SK-N-SH treated with all-trans-retinoic acid at 6 μM for 48 hours (cell line): ENCODE measurements around the gene SOHLH1.

Experiments used
- ATAC-seq: fragments of 200-7000 bp; cut with Tn5 transposase; 3 replicates; pipeline ENCODE4 v1.9.1; 2020; ENCODE audit warnings: mild to moderate bottlenecking, moderate library complexity
- ARNTL ChIP-seq: fragments of 450-650 bp; formaldehyde crosslinking; IDR thresholded peaks from 2 replicates; pipeline ENCODE4 v1.5.0; 2020; ENCODE audit warnings: low read depth, mild to moderate bottlenecking, moderate library complexity, borderline replicate concordance
- BACH2 ChIP-seq: fragments of 250-450 bp; sonication (Bioruptor Pico); IDR thresholded peaks from 2 replicates; pipeline ENCODE4 v1.9.0; 2021; ENCODE audit warnings: mild to moderate bottlenecking, borderline replicate concordance
- CSDC2 ChIP-seq: fragments of 250-450 bp; sonication (Bioruptor Pico); IDR thresholded peaks from 2 replicates; pipeline ENCODE4 v1.5.0; 2020; ENCODE audit warnings: mild to moderate bottlenecking, moderate library complexity
- ESRRG ChIP-seq: fragments of 250-450 bp; sonication (Bioruptor Pico); IDR thresholded peaks from 2 replicates; pipeline ENCODE4 v1.6.1; 2021; ENCODE audit warnings: mild to moderate bottlenecking
- GLIS3 ChIP-seq: fragments of 250-450 bp; sonication (Bioruptor Pico); IDR thresholded peaks from 2 replicates; pipeline ENCODE4 v1.5.0; 2020; ENCODE audit warnings: mild to moderate bottlenecking, moderate library complexity
- ISL1 ChIP-seq: fragments of 250-450 bp; sonication (Bioruptor Pico); IDR thresholded peaks from 2 replicates; pipeline ENCODE4 v2.1.2; 2022; ENCODE audit warnings: mild to moderate bottlenecking, moderate library complexity
- OSR1 ChIP-seq: fragments of 250-450 bp; sonication (Bioruptor Pico); IDR thresholded peaks from 2 replicates; pipeline ENCODE4 v1.8.0; 2022; ENCODE audit warnings: moderate library complexity, mild to moderate bottlenecking, inconsistent platforms
- PATZ1 ChIP-seq: fragments of 250-450 bp; sonication (Bioruptor Pico); IDR thresholded peaks from 2 replicates; pipeline ENCODE4 v1.8.0; 2020; ENCODE audit warnings: mild to moderate bottlenecking, moderate library complexity, borderline replicate concordance
- POU6F1 ChIP-seq: fragments of 250-450 bp; sonication (Bioruptor Pico); IDR thresholded peaks from 2 replicates; pipeline ENCODE4 v1.8.0; 2021; ENCODE audit warnings: low read depth, mild to moderate bottlenecking, moderate library complexity, borderline replicate concordance
- PPARA ChIP-seq: fragments of 250-450 bp; sonication (Bioruptor Pico); IDR thresholded peaks from 2 replicates; pipeline ENCODE4 v1.5.0; 2020; ENCODE audit warnings: mild to moderate bottlenecking, borderline replicate concordance
- RARB ChIP-seq: fragments of 250-450 bp; sonication (Bioruptor Pico); IDR thresholded peaks from 2 replicates; pipeline ENCODE4 v1.8.0; 2021; ENCODE audit warnings: mild to moderate bottlenecking, moderate library complexity
- TCF4 ChIP-seq: fragments of 250-450 bp; sonication (Bioruptor Pico); IDR thresholded peaks from 2 replicates; pipeline ENCODE4 v1.8.0; 2021; ENCODE audit warnings: mild to moderate bottlenecking, moderate library complexity, borderline replicate concordance
- TOX ChIP-seq: fragments of 250-450 bp; sonication (Bioruptor Pico); IDR thresholded peaks from 2 replicates; pipeline ENCODE4 v1.8.0; 2021; ENCODE audit warnings: mild to moderate bottlenecking, moderate library complexity, borderline replicate concordance
- ZC3H10 ChIP-seq: fragments of 250-450 bp; sonication (Bioruptor Pico); IDR thresholded peaks from 2 replicates; pipeline ENCODE4 v1.5.1; 2021; ENCODE audit warnings: mild to moderate bottlenecking, moderate library complexity
- ZFP3 ChIP-seq: fragments of 250-450 bp; sonication (Bioruptor Pico); IDR thresholded peaks from 2 replicates; pipeline ENCODE4 v1.5.0; 2020; ENCODE audit warnings: mild to moderate bottlenecking, moderate library complexity
- ZFP30 ChIP-seq: fragments of 450-650 bp; formaldehyde crosslinking; IDR thresholded peaks from 2 replicates; pipeline ENCODE4 v1.5.0; 2022; ENCODE audit warnings: mild to moderate bottlenecking, moderate library complexity
- ZNF565 ChIP-seq: fragments of 450-650 bp; formaldehyde crosslinking; conservative IDR thresholded peaks from 2 replicates; pipeline ENCODE4 v1.5.0; 2020; ENCODE audit warnings: low read depth, mild to moderate bottlenecking, moderate library complexity
- ZNF70 ChIP-seq: fragments of 450-650 bp; formaldehyde crosslinking; IDR thresholded peaks from 2 replicates; pipeline ENCODE4 v1.5.0; 2020; ENCODE audit warnings: mild to moderate bottlenecking, moderate library complexity
- ZNF8 ChIP-seq: fragments of 450-650 bp; formaldehyde crosslinking; IDR thresholded peaks from 2 replicates; pipeline ENCODE4 v1.5.0; 2020; ENCODE audit warnings: mild to moderate bottlenecking, moderate library complexity
- TF ChIP-seq, protein P1 (sequence below): fragments of 250-450 bp; sonication (Bioruptor Pico); IDR thresholded peaks from 2 replicates; pipeline ENCODE4 v1.5.0; 2020; ENCODE audit warnings: mild to moderate bottlenecking, moderate library complexity
- TF ChIP-seq, protein P2 (sequence below): fragments of 250-450 bp; sonication (Bioruptor Pico); IDR thresholded peaks from 2 replicates; pipeline ENCODE4 v1.5.1; 2020; ENCODE audit warnings: low read depth, mild to moderate bottlenecking, moderate library complexity

Gene SOHLH1

DNA sequence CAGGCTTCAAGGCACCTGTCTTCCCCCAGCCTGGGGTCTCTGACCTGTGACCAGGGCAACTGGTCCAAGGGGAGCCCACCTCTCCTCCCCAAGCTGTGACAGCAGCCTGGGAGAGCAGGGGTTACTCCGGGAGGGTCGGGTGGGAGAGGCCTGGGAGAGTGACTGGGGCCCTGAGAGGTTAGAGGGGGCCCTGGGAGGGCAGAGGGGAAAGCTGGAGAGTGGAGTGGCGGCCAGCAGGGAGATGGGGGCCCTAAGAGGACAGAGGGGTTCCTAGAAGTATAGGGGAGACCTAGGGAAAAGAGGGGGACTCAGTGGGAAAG lies 35.9 kb downstream of the SOHLH1 start:
- no peak for ATAC-seq
- no peak for TF ChIP-seq PATZ1 (CRISPR knock-in tag)
- no peak for TF ChIP-seq TOX (CRISPR knock-in tag)
- no peak for TF ChIP-seq RARB
- TF ChIP-seq GLIS3 (CRISPR knock-in tag): no peak
- TF ChIP-seq POU6F1 (CRISPR knock-in tag): no peak
- TF ChIP-seq ZFP30 (CRISPR knock-in tag): no peak
- no peak for TF ChIP-seq ZNF565 (CRISPR knock-in tag)
- TF ChIP-seq BACH2 (CRISPR knock-in tag): no peak
- no peak for TF ChIP-seq PPARA
- no peak for TF ChIP-seq ARNTL (CRISPR knock-in tag)
- no peak for TF ChIP-seq ESRRG (CRISPR knock-in tag)
- TF ChIP-seq ISL1: no peak
- TF ChIP-seq CSDC2 (CRISPR knock-in tag): no peak
- TF ChIP-seq OSR1: no peak
- TF ChIP-seq ZNF70 (CRISPR knock-in tag): no peak
- no peak for TF ChIP-seq ZFP3 (CRISPR knock-in tag)
- TF ChIP-seq, all 23 proteins: peak for 0

DNA sequence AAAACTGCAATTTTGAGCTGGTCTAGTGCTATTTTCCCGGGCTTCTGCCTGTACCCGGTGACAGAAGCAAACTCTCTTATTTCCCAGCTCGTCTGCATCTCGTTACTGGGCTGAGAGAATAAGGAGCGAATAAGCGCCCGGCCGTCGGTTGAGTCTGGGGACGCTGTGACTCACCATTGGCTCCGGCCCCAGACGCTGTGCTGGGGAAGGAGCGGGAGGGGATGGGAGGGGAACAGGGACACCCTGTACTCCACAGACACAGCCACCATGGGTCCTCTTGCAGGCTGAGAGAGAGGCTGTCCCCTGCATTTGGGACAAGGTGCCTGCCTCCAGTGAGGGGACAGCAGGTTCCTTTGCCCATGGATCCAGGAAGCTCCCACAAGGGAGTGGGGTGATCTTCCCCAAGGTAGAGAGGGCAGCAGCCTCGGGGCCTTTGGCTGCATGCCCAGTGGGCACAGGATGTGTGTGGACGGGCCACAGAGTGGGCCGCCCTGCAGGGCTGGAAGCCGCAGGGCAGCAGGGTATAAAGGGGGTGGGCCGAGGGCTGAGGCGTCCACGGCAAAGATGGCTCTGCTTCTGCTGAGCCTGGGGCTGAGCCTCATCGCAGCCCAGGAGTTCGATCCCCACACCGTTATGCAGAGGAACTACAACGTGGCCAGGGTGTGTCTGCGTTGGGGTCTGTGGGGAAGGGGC lies 36.4 kb downstream of the SOHLH1 start, which contains the start of gene LCN9:
Gene LCN9 (plus strand): TSS at position 552 of the 693 bp plus-strand sequence. CDS start 13 bp downstream, at position 565.
- no peak for ATAC-seq
- TF ChIP-seq CSDC2 (CRISPR knock-in tag) (no peak), ZFP30 (CRISPR knock-in tag) (no peak), OSR1 (no peak), PATZ1 (CRISPR knock-in tag) (no peak), TOX (CRISPR knock-in tag) (no peak)
- TF ChIP-seq, protein P1, sequence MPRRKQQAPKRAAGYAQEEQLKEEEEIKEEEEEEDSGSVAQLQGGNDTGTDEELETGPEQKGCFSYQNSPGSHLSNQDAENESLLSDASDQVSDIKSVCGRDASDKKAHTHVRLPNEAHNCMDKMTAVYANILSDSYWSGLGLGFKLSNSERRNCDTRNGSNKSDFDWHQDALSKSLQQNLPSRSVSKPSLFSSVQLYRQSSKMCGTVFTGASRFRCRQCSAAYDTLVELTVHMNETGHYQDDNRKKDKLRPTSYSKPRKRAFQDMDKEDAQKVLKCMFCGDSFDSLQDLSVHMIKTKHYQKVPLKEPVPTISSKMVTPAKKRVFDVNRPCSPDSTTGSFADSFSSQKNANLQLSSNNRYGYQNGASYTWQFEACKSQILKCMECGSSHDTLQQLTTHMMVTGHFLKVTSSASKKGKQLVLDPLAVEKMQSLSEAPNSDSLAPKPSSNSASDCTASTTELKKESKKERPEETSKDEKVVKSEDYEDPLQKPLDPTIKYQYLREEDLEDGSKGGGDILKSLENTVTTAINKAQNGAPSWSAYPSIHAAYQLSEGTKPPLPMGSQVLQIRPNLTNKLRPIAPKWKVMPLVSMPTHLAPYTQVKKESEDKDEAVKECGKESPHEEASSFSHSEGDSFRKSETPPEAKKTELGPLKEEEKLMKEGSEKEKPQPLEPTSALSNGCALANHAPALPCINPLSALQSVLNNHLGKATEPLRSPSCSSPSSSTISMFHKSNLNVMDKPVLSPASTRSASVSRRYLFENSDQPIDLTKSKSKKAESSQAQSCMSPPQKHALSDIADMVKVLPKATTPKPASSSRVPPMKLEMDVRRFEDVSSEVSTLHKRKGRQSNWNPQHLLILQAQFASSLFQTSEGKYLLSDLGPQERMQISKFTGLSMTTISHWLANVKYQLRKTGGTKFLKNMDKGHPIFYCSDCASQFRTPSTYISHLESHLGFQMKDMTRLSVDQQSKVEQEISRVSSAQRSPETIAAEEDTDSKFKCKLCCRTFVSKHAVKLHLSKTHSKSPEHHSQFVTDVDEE: no peak

DNA sequence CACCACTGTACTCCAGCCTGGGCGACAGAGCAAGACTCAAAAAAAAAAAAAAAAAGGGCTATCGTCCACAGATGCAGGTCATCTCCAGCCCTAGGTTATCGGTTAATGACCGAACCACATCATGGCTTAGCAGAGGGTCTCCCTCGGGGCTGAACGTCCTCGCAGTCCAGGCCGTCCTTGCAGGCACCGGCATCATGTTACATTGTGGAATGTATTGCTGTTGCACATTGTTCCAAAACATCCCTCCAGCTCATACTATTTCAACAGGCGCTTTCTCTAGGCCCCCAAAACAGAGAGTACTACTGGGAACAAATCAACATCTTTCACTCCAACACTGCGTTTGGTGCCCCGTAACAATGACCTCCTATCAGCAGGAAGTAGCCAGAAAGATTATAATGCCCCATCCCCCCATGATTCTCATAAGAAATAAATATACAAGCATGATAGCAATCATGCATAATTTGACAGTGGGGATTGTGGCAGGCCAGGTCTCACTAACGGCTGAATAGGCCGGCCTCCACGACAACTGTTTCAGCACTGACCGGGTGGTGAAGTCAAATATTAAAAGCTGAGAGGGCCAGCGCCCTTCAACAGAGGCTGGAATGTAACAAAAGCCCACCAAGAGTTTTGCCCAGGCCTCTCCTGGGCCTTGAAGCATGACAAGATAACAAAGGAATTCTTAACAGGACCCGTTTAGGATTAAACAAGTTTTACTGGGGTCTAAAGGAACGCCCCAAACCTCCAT lies 37.3 kb downstream of the SOHLH1 start:
- no peak for ATAC-seq
- TF ChIP-seq POU6F1 (CRISPR knock-in tag) (no peak), ZFP30 (CRISPR knock-in tag) (no peak), ZNF70 (CRISPR knock-in tag) (no peak), ARNTL (CRISPR knock-in tag) (no peak), ZC3H10 (no peak), ZNF8 (no peak), TCF4 (CRISPR knock-in tag) (no peak), GLIS3 (CRISPR knock-in tag) (no peak), RARB (no peak), ZNF565 (CRISPR knock-in tag) (no peak), CSDC2 (CRISPR knock-in tag) (no peak), BACH2 (CRISPR knock-in tag) (no peak), ZFP3 (CRISPR knock-in tag) (no peak)
- TF ChIP-seq, protein P2, sequence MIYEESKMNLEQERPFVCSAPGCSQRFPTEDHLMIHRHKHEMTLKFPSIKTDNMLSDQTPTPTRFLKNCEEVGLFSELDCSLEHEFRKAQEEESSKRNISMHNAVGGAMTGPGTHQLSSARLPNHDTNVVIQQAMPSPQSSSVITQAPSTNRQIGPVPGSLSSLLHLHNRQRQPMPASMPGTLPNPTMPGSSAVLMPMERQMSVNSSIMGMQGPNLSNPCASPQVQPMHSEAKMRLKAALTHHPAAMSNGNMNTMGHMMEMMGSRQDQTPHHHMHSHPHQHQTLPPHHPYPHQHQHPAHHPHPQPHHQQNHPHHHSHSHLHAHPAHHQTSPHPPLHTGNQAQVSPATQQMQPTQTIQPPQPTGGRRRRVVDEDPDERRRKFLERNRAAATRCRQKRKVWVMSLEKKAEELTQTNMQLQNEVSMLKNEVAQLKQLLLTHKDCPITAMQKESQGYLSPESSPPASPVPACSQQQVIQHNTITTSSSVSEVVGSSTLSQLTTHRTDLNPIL (CRISPR knock-in tag): no peak
